Hepatocyte (in vitro differentiated cells): Measurements from ENCODE around the gene CDC20. TPM values are rescaled to one million over a fixed set of nuclear protein-coding genes. Genes with fewer than 3 reads are reported as not detected.

Experiments used
- DNase-seq: peaks from one replicate; pipeline ENCODE4 v3.0.0-alpha.2; 2016; ENCODE audit warnings: low spot score
- H2AFZ ChIP-seq: fragments of 200-600 bp; sonication (generic); 2 replicates; pipeline ENCODE4 v1.6.0; 2016; ENCODE audit warnings: antibody characterized with exemption, mild to moderate bottlenecking
- H3K27ac ChIP-seq: fragments of 200-600 bp; sonication (generic); 2 replicates; pipeline ENCODE4 v1.5.1; 2016; ENCODE audit warnings: mild to moderate bottlenecking
- H3K27me3 ChIP-seq: fragments of 200-600 bp; sonication (generic); 2 replicates; pipeline ENCODE4 v1.6.1; 2016
- H3K36me3 ChIP-seq: fragments of 200-600 bp; sonication (generic); replicated peaks from 2 replicates; pipeline ENCODE4 v1.5.1; 2016; ENCODE audit warnings: low read depth; ENCODE audit not compliant: insufficient read depth
- H3K4me1 ChIP-seq: fragments of 200-600 bp; sonication (generic); 2 replicates; pipeline ENCODE4 v1.5.1; 2016; ENCODE audit warnings: mild to moderate bottlenecking, moderate library complexity; ENCODE audit not compliant: insufficient read depth
- H3K4me2 ChIP-seq: fragments of 200-600 bp; sonication (generic); 2 replicates; pipeline ENCODE4 v1.6.0; 2016
- H3K4me3 ChIP-seq: fragments of 200-600 bp; sonication (generic); 2 replicates; pipeline ENCODE4 v1.5.1; 2016; ENCODE audit warnings: mild to moderate bottlenecking
- H3K79me2 ChIP-seq: fragments of 200-600 bp; sonication (generic); 2 replicates; pipeline ENCODE4 v1.6.0; 2017; ENCODE audit warnings: mild to moderate bottlenecking
- H3K9me2 ChIP-seq: fragments of 200-600 bp; sonication (generic); replicated peaks from 2 replicates; pipeline ENCODE4 v1.6.0; 2017; ENCODE audit warnings: mild to moderate bottlenecking; ENCODE audit not compliant: insufficient read depth
- H3K9me3 ChIP-seq: fragments of 200-600 bp; sonication (generic); 2 replicates; pipeline ENCODE4 v1.5.1; 2016; ENCODE audit warnings: low read depth, mild to moderate bottlenecking
- H4K20me1 ChIP-seq: fragments of 200-600 bp; sonication (generic); 2 replicates; pipeline ENCODE4 v1.6.0; 2016; ENCODE audit warnings: mild to moderate bottlenecking; ENCODE audit not compliant: insufficient read depth, poor library complexity, severe bottlenecking
- CTCF ChIP-seq: fragments of 200-600 bp; sonication (generic); IDR thresholded peaks from 2 replicates; pipeline ENCODE4 v1.5.1; 2016; ENCODE audit warnings: antibody characterized with exemption, mild to moderate bottlenecking; ENCODE audit not compliant: poor library complexity
- EZH2 ChIP-seq: fragments of 200-600 bp; sonication (generic); IDR thresholded peaks from 2 replicates; pipeline ENCODE4 v1.6.1; 2016; ENCODE audit warnings: antibody characterized with exemption, mild to moderate bottlenecking, borderline replicate concordance
- EZH2phosphoT487 ChIP-seq: fragments of 200-600 bp; sonication (generic); IDR thresholded peaks from one replicate; pipeline ENCODE4 v1.6.1; 2018; ENCODE audit warnings: antibody characterized with exemption, mild to moderate bottlenecking, low read depth, moderate library complexity; ENCODE audit not compliant: unreplicated experiment, severe bottlenecking
- WGBS: methylation state at CpG from one replicate; pipeline ENCODE4 v1.1.6; 2016; ENCODE audit warnings: low lambda C conversion rate; ENCODE audit errors: missing lambda C conversion rate; 5-methylcytosine and 5-hydroxymethylcytosine counted together
- polyA plus RNA-seq: library from polyadenylated mRNA; unstranded; fragments of >200 nt; fragmentation: Nextera tagmentation; extraction: Ambion mirVana; gene quantifications from 2 replicates; pipeline ENCODE4 v1.2.1, GENCODE V29; 2016
- total RNA-seq: library from RNA; depleted of rRNA; stranded (reverse); fragments of >200 nt; gene quantifications from 2 replicates; pipeline ENCODE4 v1.2.3, GENCODE V29; 2014

CDC20 gene
- total and polyA plus RNA-seq, 2 experiments from 2014 or later: 13.6 to 19.7 TPM

GRCh38 chr1:43363935-43364525, 5.2 kb downstream of the CDC20 start:
- peaks cover 3% of the 10 kb centered on the region for H4K20me1 ChIP-seq
- no peaks in the 10 kb centered on the region for H3K9me2 ChIP-seq
- no peak overlapping the region for H2AFZ ChIP-seq
- H3K79me2 ChIP-seq: peaks cover 42% of the 10 kb centered on the region
- no peaks in the 10 kb centered on the region for H3K36me3 ChIP-seq
- TF ChIP-seq CTCF (no peak), EZH2phosphoT487 (no peak), EZH2 (no peak)
- whole genome bisulfite sequencing: 76% methylated on average over 5 of the region's 5 CpGs
- H3K9me3 ChIP-seq: no peaks in the 10 kb centered on the region
- no peak overlapping the region for H3K27ac ChIP-seq
- no peak overlapping the region for H3K4me3 ChIP-seq
- H3K4me2 ChIP-seq: no peak overlapping the region
- peaks cover 12% of the 10 kb centered on the region for H3K4me1 ChIP-seq
- no peak for DNase-seq
- H3K27me3 ChIP-seq: no peaks in the 10 kb centered on the region

- no peak for DNase-seq
- H4K20me1 ChIP-seq: peaks cover 3% of the 10 kb centered on the region
- H3K36me3 ChIP-seq: no peaks in the 10 kb centered on the region
- no peaks in the 10 kb centered on the region for H3K27me3 ChIP-seq
- no peaks in the 10 kb centered on the region for H3K9me2 ChIP-seq
- H3K4me3 ChIP-seq: no peak overlapping the region
- peaks cover 14% of the 10 kb centered on the region for H3K4me1 ChIP-seq
- TF ChIP-seq CTCF (no peak), EZH2 (no peak), EZH2phosphoT487 (no peak)
- peaks cover 49% of the 10 kb centered on the region for H3K79me2 ChIP-seq
- peak overlapping the region; percentile 99 for H3K27ac ChIP-seq
- 84% methylated on average over 2 of the region's 2 CpGs for WGBS
- H3K9me3 ChIP-seq: no peaks in the 10 kb centered on the region
- H3K4me2 ChIP-seq: peak overlapping the region; percentile 96
- no peak overlapping the region for H2AFZ ChIP-seq
Measured at GRCh38 chr1:43365678-43366077, 6.9 kb downstream of the CDC20 start.

DNA sequence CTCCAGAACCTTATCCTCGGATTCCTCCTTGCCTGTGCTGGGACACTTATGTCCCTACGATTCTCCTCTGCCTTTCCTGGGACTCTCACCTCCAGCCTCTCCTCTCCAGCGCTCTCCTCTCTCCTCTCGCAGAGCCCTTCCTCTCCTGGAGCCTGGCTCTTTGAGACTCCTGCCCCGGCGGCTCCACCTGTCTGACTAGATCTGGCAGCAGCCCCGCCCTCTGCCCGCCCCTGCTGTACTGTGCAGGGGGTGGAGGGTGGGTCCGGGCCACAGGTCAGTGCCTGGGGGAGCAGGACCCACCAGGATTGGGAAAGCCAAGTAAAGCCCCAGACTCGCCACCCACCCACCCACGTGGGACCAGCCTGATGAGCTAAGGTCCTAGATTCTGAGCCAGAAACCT, 7.4 kb downstream of the CDC20 start:
- Histone ChIP-seq H3K79me2 (peaks cover 49% of the 10 kb centered on the region), H2AFZ (no peak overlapping the region), H3K4me3 (no peak overlapping the region), H3K4me1 (peaks cover 14% of the 10 kb centered on the region), H4K20me1 (peaks cover 3% of the 10 kb centered on the region), H3K4me2 (peak overlapping the region; percentile 96), H3K27ac (peak overlapping the region; percentile 99), H3K27me3 (no peaks in the 10 kb centered on the region), H3K9me3 (no peaks in the 10 kb centered on the region), H3K36me3 (no peaks in the 10 kb centered on the region), H3K9me2 (no peaks in the 10 kb centered on the region)
- peak; percentile 84 for DNase-seq
- TF ChIP-seq CTCF (no peak), EZH2phosphoT487 (no peak), EZH2 (no peak)
- WGBS: 33% methylated on average over 6 of the region's 11 CpGs
